SU-DHL-6 (cell line): ENCODE data around the gene MAP4.

Source experiments
- H2AFZ ChIP-seq: fragments of 200-600 bp; sonication (generic); 2 replicates; pipeline ENCODE4 v1.6.1; 2014; ENCODE audit warnings: low read depth, mild to moderate bottlenecking, moderate library complexity, mixed read lengths, antibody characterized with exemption, low read length; ENCODE audit not compliant: severe bottlenecking
- H3F3A ChIP-seq: fragments of 200-600 bp; shearing (Covaris generic); 2 replicates; pipeline ENCODE4 v1.6.0; 2016; ENCODE audit warnings: antibody characterized with exemption, mild to moderate bottlenecking; ENCODE audit not compliant: insufficient read depth
- H3K27ac ChIP-seq: fragments of 200-600 bp; sonication (generic); 2 replicates; pipeline ENCODE4 v1.5.1; 2016; ENCODE audit warnings: low read depth, mild to moderate bottlenecking, low read length, moderate library complexity, mixed read lengths
- H3K27me3 ChIP-seq: fragments of 200-600 bp; sonication (generic), shearing (Covaris generic); 2 replicates; pipeline ENCODE4 v1.6.0; 2014; ENCODE audit warnings: mild to moderate bottlenecking, low read length
- H3K36me3 ChIP-seq: fragments of 200-600 bp; sonication (generic); 2 replicates; pipeline ENCODE4 v1.6.1; 2014; ENCODE audit warnings: mild to moderate bottlenecking, low read length, mixed read lengths
- H3K4me2 ChIP-seq: fragments of 300-600, 200-600 bp; shearing (Covaris generic), sonication (generic); 2 replicates; pipeline ENCODE4 v1.6.0; 2014; ENCODE audit warnings: low read length, low read depth, mild to moderate bottlenecking; ENCODE audit not compliant: poor library complexity, severe bottlenecking
- H3K4me3 ChIP-seq: fragments of 200-600 bp; sonication (generic); 2 replicates; pipeline ENCODE4 v1.5.1; 2014; ENCODE audit warnings: antibody characterized with exemption, low read length, mild to moderate bottlenecking, mixed read lengths; ENCODE audit not compliant: insufficient read depth, poor library complexity, severe bottlenecking
- H3K79me2 ChIP-seq: fragments of 200-600 bp; sonication (generic); 2 replicates; pipeline ENCODE4 v1.6.1; 2014; ENCODE audit warnings: mild to moderate bottlenecking, low read length, moderate library complexity; ENCODE audit not compliant: insufficient read depth
- H3K9ac ChIP-seq: fragments of 200-600 bp; sonication (generic); 2 replicates; pipeline ENCODE4 v1.7.0; 2014; ENCODE audit warnings: mild to moderate bottlenecking, low read length
- H3K9me2 ChIP-seq: fragments of 200-600 bp; sonication (generic); replicated peaks from 2 replicates; pipeline ENCODE4 v1.6.1; 2014; ENCODE audit warnings: low read length; ENCODE audit not compliant: insufficient read depth
- H3K9me3 ChIP-seq: fragments of 200-600 bp; sonication (generic); 2 replicates; pipeline ENCODE4 v1.6.1; 2014; ENCODE audit warnings: low read length, mixed read lengths; ENCODE audit not compliant: insufficient read depth
- H4K20me1 ChIP-seq: fragments of 200-600 bp; sonication (generic); 2 replicates; pipeline ENCODE4 v1.6.1; 2014; ENCODE audit warnings: low read depth, mild to moderate bottlenecking, antibody characterized with exemption, low read length, moderate library complexity, mixed read lengths
- EZH2phosphoT487 ChIP-seq: fragments of 200-600 bp; sonication (generic), shearing (Covaris generic); conservative IDR thresholded peaks from 2 replicates; pipeline ENCODE4 v1.6.1; 2018; ENCODE audit warnings: mild to moderate bottlenecking, antibody characterized with exemption, low read length, moderate library complexity, mixed read lengths
- TF ChIP-seq, protein P1 (sequence below): fragments of 200-600 bp; sonication (generic); IDR thresholded peaks from one replicate; pipeline ENCODE4 v1.5.1; 2017; ENCODE audit warnings: antibody characterized with exemption, mild to moderate bottlenecking, low read length, moderate library complexity; ENCODE audit not compliant: insufficient read depth, poor library complexity, severe bottlenecking

MAP4 gene

DNA sequence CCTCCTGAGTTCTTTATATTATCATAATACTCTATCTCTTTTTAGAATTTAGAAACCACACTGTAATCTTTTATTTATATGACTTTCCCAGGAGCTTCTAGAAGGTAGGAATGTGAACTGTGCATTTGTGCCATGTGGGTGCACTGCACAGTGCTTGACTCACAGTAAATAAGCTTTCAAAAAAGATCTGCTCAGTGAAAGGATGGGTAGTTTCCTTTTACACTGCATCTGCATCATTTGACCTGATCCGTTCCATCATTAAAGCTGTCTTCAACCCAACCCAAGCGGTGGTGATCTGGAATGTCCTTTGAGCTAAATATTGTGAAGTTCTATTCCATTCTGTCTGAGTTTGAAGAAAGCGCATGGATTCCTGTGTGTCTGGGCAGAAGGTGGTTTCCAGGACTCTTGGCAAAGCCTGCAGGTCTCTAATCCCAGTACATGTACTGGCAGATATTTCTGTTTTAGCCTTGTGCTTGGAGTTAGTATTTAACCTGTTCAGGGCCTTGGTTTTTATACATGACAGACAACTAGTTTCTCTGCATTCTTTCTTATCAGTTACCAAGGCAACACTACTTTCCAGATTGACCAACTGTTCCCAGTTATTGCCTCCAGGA is 116.6 kb downstream of the MAP4 start:
- no peak overlapping the region for H2AFZ ChIP-seq

DNA sequence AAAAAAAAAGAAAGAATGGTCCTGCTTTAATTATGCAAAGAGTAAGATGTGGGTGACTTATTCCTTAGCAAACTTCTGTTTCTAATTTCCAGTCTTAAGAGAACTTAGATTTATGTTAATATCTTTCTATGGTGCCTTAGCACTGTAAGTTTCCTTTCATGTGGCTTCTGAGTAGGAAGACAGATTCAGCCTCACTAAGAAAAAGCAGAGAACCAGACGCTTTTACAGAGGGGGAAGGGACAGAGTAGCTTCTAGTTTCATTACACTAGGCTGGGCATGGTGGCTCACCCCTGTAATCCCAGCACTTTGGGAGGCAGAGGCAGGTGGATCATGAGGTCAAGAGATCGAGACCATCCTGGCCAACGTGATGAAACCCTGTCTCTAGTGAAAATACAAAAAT is 118.3 kb downstream of the MAP4 start:
- H3K9me2 ChIP-seq, result no peaks in the 10 kb centered on the region
- no peak overlapping the region for H3K27ac ChIP-seq
- no peaks in the 10 kb centered on the region for H4K20me1 ChIP-seq
- no peaks in the 10 kb centered on the region for H3F3A ChIP-seq
- H3K27me3 ChIP-seq, result no peaks in the 10 kb centered on the region
- H3K36me3 ChIP-seq, result no peaks in the 10 kb centered on the region
- H3K4me2 ChIP-seq, result no peak overlapping the region
- TF ChIP-seq, protein P1, sequence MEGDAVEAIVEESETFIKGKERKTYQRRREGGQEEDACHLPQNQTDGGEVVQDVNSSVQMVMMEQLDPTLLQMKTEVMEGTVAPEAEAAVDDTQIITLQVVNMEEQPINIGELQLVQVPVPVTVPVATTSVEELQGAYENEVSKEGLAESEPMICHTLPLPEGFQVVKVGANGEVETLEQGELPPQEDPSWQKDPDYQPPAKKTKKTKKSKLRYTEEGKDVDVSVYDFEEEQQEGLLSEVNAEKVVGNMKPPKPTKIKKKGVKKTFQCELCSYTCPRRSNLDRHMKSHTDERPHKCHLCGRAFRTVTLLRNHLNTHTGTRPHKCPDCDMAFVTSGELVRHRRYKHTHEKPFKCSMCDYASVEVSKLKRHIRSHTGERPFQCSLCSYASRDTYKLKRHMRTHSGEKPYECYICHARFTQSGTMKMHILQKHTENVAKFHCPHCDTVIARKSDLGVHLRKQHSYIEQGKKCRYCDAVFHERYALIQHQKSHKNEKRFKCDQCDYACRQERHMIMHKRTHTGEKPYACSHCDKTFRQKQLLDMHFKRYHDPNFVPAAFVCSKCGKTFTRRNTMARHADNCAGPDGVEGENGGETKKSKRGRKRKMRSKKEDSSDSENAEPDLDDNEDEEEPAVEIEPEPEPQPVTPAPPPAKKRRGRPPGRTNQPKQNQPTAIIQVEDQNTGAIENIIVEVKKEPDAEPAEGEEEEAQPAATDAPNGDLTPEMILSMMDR, result no peak
- no peak for TF ChIP-seq EZH2phosphoT487
- H2AFZ ChIP-seq, result no peak overlapping the region
- no peaks in the 10 kb centered on the region for H3K9me3 ChIP-seq
- H3K79me2 ChIP-seq, result no peaks in the 10 kb centered on the region
- H3K4me3 ChIP-seq, result no peak overlapping the region
- H3K9ac ChIP-seq, result no peak overlapping the region

More for the DNA sequence above, 116.6 kb downstream of the MAP4 start:
- no peak overlapping the region for H3K9ac ChIP-seq
- no peak overlapping the region for H3K4me2 ChIP-seq
- TF ChIP-seq, protein P1, result no peak
- no peak for TF ChIP-seq EZH2phosphoT487
- no peaks in the 10 kb centered on the region for H3K79me2 ChIP-seq
- no peaks in the 10 kb centered on the region for H4K20me1 ChIP-seq
- H3K27ac ChIP-seq, result no peak overlapping the region
- no peaks in the 10 kb centered on the region for H3K27me3 ChIP-seq
- no peak overlapping the region for H3K4me3 ChIP-seq
- H3F3A ChIP-seq, result no peaks in the 10 kb centered on the region
- no peaks in the 10 kb centered on the region for H3K36me3 ChIP-seq
- no peaks in the 10 kb centered on the region for H3K9me3 ChIP-seq
- H3K9me2 ChIP-seq, result no peaks in the 10 kb centered on the region

DNA sequence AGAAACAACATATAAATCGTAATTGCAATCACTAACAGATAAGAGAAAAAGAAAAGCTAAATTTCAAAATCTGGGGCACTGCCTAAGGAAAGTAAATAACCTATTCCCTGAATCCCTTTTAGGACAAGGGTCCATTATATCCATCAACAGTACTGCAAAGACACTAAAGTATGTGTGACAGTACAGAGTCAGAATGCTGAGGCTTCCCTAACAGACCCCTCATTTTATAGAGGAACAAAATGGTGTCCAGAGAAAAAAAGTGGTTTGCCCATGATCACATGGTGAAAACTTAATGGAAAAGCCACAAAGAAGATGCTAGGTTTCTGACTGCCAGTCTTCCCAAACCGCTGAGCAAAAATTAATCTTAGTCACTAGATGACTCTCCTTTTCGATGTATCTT is 119.5 kb downstream of the MAP4 start:
- Histone ChIP-seq H3K79me2 (no peaks in the 10 kb centered on the region), H4K20me1 (no peaks in the 10 kb centered on the region), H3K4me3 (no peak overlapping the region), H3K27me3 (no peaks in the 10 kb centered on the region), H3K36me3 (no peaks in the 10 kb centered on the region), H2AFZ (no peak overlapping the region), H3K9me2 (no peaks in the 10 kb centered on the region), H3K27ac (no peak overlapping the region), H3K9me3 (no peaks in the 10 kb centered on the region), H3K4me2 (no peak overlapping the region), H3F3A (no peaks in the 10 kb centered on the region), H3K9ac (no peak overlapping the region)
- TF ChIP-seq, protein P1, result no peak

DNA sequence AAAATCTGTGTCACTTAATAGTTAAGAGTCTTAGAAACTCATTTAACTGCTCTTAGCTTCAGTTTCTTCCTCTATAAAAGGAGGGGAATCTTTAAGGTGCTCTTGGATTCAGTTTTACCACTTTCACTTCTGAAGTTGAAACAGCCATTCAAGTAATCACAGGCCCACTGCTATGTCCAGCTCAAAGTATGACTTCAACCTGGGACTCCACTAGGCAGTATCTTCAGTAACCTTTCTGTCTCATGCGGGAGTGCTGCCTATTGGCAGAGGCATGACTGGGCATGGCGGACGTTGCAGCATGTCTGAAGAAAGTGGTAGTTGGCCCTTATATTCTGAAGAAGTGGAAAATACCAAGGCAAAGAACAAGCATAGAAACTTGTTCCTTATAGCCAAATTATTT is 121.0 kb downstream of the MAP4 start:
- Histone ChIP-seq H3F3A (no peaks in the 10 kb centered on the region), H3K79me2 (no peaks in the 10 kb centered on the region), H3K9me2 (no peaks in the 10 kb centered on the region), H3K4me3 (no peak overlapping the region), H3K4me2 (no peak overlapping the region), H3K9me3 (no peaks in the 10 kb centered on the region), H3K27me3 (no peaks in the 10 kb centered on the region), H3K9ac (no peak overlapping the region), H4K20me1 (no peaks in the 10 kb centered on the region), H2AFZ (no peak overlapping the region), H3K36me3 (no peaks in the 10 kb centered on the region), H3K27ac (no peak overlapping the region)
- TF ChIP-seq, protein P1, result no peak
- TF ChIP-seq EZH2phosphoT487, result no peak
